PC-3 (cell line): ENCODE data around the gene MEDAG.

Experiments used
- CTCF ChIP-seq: fragments of 300-600 bp; sonication (generic); conservative IDR thresholded peaks from 2 replicates; pipeline ENCODE4 v1.5.1; 2017; ENCODE audit warnings: antibody characterized with exemption, low read depth, mild to moderate bottlenecking, low read length
- EZH2 ChIP-seq: fragments of 300-600 bp; sonication (generic); IDR thresholded peaks from one replicate; pipeline ENCODE4 v1.6.1; 2017; ENCODE audit warnings: antibody characterized with exemption, mild to moderate bottlenecking, low read length; ENCODE audit not compliant: unreplicated experiment

- no peak for TF ChIP-seq CTCF
- TF ChIP-seq EZH2, result no peak
These were observed 32.6 kb upstream of the MEDAG start for GRCh38 chr13:30873499-30873898.
